HepG2 (cell line): Measurements from ENCODE around the gene EEF1AKMT4.

Experiments
- ARHGAP35 ChIP-seq: sonication (generic); formaldehyde crosslinking; IDR thresholded peaks from 2 replicates; pipeline ENCODE4 v1.9.0; 2022; ENCODE audit warnings: mild to moderate bottlenecking, inconsistent platforms, moderate library complexity, missing genetic modification reagents, borderline replicate concordance
- EZH2 ChIP-seq: conservative IDR thresholded peaks from 2 replicates; pipeline ENCODE4 v1.6.1; 2012; ENCODE audit warnings: mild to moderate bottlenecking, low read depth, low read length, moderate library complexity
- FOXK1 ChIP-seq: sonication (generic); formaldehyde crosslinking; IDR thresholded peaks from 2 replicates; pipeline ENCODE4 v1.4.0; 2020; ENCODE audit warnings: low read depth, missing genetic modification reagents, borderline replicate concordance
- IKZF1 ChIP-seq: fragments of 450-650 bp; IDR thresholded peaks from 2 replicates; pipeline ENCODE4 v1.7.1; 2016
- PAX8 ChIP-seq: sonication (generic); formaldehyde crosslinking; IDR thresholded peaks from 2 replicates; pipeline ENCODE4 v1.8.0; 2022; ENCODE audit warnings: mild to moderate bottlenecking, missing genetic modification reagents, borderline replicate concordance
- ZNF652 ChIP-seq: IDR thresholded peaks from 2 replicates; pipeline ENCODE4 v1.6.1; 2016; ENCODE audit warnings: low read depth, borderline replicate concordance
- TF ChIP-seq, protein P1 (sequence below): sonication (generic); formaldehyde crosslinking; IDR thresholded peaks from 2 replicates; pipeline ENCODE4 v1.5.0; 2020; ENCODE audit warnings: mild to moderate bottlenecking, missing genetic modification reagents, moderate library complexity

DNA sequence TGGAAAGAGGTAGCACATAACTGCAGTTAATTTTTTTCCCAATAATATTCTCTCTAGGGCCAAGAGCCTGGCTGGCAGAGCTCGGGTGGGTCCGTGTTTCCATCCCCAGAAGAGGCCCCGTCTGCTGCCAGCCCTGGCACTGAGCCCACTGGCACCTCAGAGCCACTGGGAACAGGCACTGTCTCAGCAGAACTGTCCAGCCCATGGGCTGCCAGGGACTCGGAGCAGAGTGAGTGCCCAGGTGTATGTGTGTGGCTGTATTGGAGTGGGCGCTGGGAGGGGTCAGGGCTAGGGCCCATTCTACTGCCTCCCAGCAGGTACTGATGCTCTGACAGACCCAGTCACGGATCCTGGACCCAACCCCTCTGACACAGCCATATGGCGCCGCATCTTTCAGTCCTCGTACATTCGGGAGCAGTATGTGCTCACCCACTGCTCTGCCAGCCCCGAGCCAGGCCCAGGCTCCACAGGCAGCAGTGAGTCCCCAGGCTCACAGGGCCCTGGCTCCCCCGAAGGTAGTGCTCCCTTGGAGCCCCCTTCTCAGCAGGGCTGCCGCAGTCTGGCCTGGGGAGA, 11.1 kb upstream of the EEF1AKMT4 start:
- TF ChIP-seq, protein P1, sequence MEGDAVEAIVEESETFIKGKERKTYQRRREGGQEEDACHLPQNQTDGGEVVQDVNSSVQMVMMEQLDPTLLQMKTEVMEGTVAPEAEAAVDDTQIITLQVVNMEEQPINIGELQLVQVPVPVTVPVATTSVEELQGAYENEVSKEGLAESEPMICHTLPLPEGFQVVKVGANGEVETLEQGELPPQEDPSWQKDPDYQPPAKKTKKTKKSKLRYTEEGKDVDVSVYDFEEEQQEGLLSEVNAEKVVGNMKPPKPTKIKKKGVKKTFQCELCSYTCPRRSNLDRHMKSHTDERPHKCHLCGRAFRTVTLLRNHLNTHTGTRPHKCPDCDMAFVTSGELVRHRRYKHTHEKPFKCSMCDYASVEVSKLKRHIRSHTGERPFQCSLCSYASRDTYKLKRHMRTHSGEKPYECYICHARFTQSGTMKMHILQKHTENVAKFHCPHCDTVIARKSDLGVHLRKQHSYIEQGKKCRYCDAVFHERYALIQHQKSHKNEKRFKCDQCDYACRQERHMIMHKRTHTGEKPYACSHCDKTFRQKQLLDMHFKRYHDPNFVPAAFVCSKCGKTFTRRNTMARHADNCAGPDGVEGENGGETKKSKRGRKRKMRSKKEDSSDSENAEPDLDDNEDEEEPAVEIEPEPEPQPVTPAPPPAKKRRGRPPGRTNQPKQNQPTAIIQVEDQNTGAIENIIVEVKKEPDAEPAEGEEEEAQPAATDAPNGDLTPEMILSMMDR (CRISPR knock-in tag), result no peak
- TF ChIP-seq IKZF1 (no peak), FOXK1 (CRISPR knock-in tag) (no peak), EZH2 (no peak), ARHGAP35 (CRISPR knock-in tag) (no peak), PAX8 (CRISPR knock-in tag) (no peak), ZNF652 (CRISPR knock-in tag) (no peak)
